Stomach smooth muscle (tissue), 2 donors: ENCODE data around the gene TTC3.
"Not testable (repeated sequence)": the region's sequence is repeated elsewhere in the genome, so short reads cannot be mapped to it uniquely, and the experiment has no call there.

ENCODE experiments used
- H3K27ac ChIP-seq: one replicate; pipeline ENCODE4 v1.7.0; 2013; ENCODE audit warnings: mild to moderate bottlenecking, low read length, inconsistent platforms
- H3K27me3 ChIP-seq, 2 donors: one replicate each; pipeline ENCODE4 v1.7.0; 2013; ENCODE audit warnings: low read length in 2 of 2; ENCODE audit not compliant: insufficient read depth in 2 of 2, control insufficient read depth in 1 of 2
- H3K36me3 ChIP-seq, 2 donors: one replicate each; pipeline ENCODE4 v1.7.0; 2013; ENCODE audit warnings: low read length in 2 of 2; ENCODE audit not compliant: control insufficient read depth in 2 of 2, insufficient read depth in 2 of 2
- H3K4me1 ChIP-seq: one replicate; pipeline ENCODE4 v1.7.0; 2013; ENCODE audit warnings: low read length; ENCODE audit not compliant: control insufficient read depth, insufficient read depth
- H3K4me3 ChIP-seq, 2 donors: one replicate each; pipeline ENCODE4 v1.7.0; 2013; ENCODE audit warnings: low read length in 2 of 2
- H3K9ac ChIP-seq, 2 donors: one replicate each; pipeline ENCODE4 v1.7.0; 2013; ENCODE audit warnings: low read length in 2 of 2, mild to moderate bottlenecking in 1 of 2
- H3K9me3 ChIP-seq, 2 donors: one replicate each; pipeline ENCODE4 v1.7.0; 2013; ENCODE audit warnings: low read length in 2 of 2; ENCODE audit not compliant: control insufficient read depth in 2 of 2
- donor health status: healthy.
- donor health status: Pancreatic carcinoma.

TTC3 gene

DNA sequence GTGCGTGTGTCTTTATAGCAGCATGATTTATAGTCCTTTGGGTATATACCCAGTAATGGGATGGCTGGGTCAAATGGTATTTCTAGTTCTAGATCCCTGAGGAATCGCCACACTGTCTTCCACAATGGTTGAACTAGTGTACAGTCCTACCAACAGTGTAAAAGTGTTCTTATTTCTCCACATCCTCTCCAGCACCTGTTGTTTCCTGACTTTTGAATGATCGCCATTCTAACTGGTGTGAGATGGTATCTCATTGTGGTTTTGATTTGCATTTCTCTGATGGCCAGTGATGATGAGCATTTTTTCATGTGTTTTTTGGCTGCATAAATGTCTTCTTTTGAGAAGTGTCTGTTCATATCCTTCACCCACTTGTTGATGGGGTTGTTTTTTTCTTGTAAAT lies 149.2 kb downstream of the TTC3 start:
- H3K9me3 ChIP-seq, H3K9ac ChIP-seq, H3K27ac ChIP-seq, H3K4me3 ChIP-seq, H3K27me3 ChIP-seq: not testable (repeated sequence)
- Histone ChIP-seq H3K4me1 (peaks cover 11% of the 10 kb centered on the region), H3K36me3 (peaks cover 32 to 33% of the 10 kb centered on the region in 2 donors)

- H3K4me1 ChIP-seq = peaks cover 11% of the 10 kb centered on the region
- H3K4me3 ChIP-seq = no peak overlapping the region
- no peaks in the 10 kb centered on the region for H3K9me3 ChIP-seq
- peaks cover 45 to 49% of the 10 kb centered on the region in 2 donors for H3K36me3 ChIP-seq
- no peaks in the 10 kb centered on the region for H3K27me3 ChIP-seq
- H3K9ac ChIP-seq = no peak overlapping the region
- H3K27ac ChIP-seq = no peak overlapping the region
These were observed 150.8 kb downstream of the TTC3 start for GRCh38 chr21:37223804-37224345.

DNA sequence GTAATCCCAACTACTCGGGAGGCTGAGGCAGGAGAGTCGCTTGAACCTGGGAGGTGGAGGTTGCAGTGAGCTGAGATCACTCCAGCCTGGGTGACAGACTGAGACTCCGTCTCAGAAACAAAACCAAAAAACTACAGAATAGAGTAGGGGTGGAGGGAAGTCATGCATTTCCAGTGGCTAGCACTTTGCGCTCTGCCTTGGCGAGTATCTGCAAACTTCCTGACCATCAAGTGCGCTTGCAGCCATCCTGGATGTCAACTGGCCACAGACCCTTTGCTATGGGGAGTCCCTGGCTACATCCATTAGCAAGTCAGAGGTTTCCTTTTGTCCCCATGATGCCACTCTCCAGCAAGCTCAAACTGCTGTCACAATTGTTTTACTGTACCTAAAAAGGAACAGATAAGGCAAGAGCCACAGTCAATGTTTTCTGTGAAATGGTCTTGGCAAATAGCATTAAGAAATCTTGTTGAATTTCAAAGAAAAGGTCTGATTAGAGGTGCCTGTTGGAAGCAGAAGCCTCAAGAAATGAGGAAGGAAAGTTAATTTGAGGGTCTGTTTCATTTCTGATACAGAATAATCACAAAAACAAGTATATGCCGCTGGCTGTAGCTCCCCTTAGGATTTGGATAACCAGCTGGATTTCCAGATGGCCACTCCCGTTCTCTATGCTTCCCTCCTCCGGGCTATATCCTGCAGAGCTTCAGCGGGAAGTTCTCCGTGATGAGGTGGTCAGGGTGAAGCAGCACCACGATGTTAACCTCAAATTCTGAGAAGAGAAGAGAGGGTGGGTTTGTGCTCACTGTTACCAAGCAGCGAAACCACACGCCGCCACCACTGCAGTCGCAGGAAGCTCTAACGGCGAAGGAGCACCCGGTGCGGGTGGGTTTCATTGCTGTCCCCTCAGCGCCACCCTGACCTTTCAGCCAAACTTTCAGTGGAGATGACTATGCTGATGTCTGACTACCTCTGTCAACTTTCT lies 152.1 kb downstream of the TTC3 start:
- Histone ChIP-seq H3K27ac (no peak overlapping the region), H3K27me3 (no peaks in the 10 kb centered on the region), H3K36me3 (peaks cover 49 to 53% of the 10 kb centered on the region in 2 donors), H3K4me1 (peaks cover 8% of the 10 kb centered on the region), H3K9ac (no peak overlapping the region), H3K9me3 (no peaks in the 10 kb centered on the region), H3K4me3 (no peak overlapping the region)

GRCh38 chr21:37226041-37226920 lies 153.2 kb downstream of the TTC3 start:
- Histone ChIP-seq H3K4me3 (no peak overlapping the region), H3K9me3 (no peaks in the 10 kb centered on the region), H3K9ac (no peak overlapping the region), H3K27ac (no peak overlapping the region), H3K4me1 (peaks cover 2% of the 10 kb centered on the region), H3K36me3 (peaks cover 57 to 62% of the 10 kb centered on the region in 2 donors), H3K27me3 (no peaks in the 10 kb centered on the region)

GRCh38 chr21:37227071-37228002 lies 154.3 kb downstream of the TTC3 start:
- H3K4me3 ChIP-seq = no peak overlapping the region
- H3K9ac ChIP-seq = no peak overlapping the region
- no peaks in the 10 kb centered on the region for H3K27me3 ChIP-seq
- H3K36me3 ChIP-seq = peaks cover 67 to 71% of the 10 kb centered on the region in 2 donors
- no peaks in the 10 kb centered on the region for H3K9me3 ChIP-seq
- no peak overlapping the region for H3K27ac ChIP-seq
- no peaks in the 10 kb centered on the region for H3K4me1 ChIP-seq

- H3K9ac ChIP-seq = no peak overlapping the region
- H3K4me3 ChIP-seq = no peak overlapping the region
- H3K27ac ChIP-seq = no peak overlapping the region
- H3K9me3 ChIP-seq = no peaks in the 10 kb centered on the region
- no peaks in the 10 kb centered on the region for H3K27me3 ChIP-seq
- H3K4me1 ChIP-seq = no peaks in the 10 kb centered on the region
- H3K36me3 ChIP-seq = peaks cover 74 to 75% of the 10 kb centered on the region in 2 donors
These were observed 154.9 kb downstream of the TTC3 start for GRCh38 chr21:37228003-37228400.

DNA sequence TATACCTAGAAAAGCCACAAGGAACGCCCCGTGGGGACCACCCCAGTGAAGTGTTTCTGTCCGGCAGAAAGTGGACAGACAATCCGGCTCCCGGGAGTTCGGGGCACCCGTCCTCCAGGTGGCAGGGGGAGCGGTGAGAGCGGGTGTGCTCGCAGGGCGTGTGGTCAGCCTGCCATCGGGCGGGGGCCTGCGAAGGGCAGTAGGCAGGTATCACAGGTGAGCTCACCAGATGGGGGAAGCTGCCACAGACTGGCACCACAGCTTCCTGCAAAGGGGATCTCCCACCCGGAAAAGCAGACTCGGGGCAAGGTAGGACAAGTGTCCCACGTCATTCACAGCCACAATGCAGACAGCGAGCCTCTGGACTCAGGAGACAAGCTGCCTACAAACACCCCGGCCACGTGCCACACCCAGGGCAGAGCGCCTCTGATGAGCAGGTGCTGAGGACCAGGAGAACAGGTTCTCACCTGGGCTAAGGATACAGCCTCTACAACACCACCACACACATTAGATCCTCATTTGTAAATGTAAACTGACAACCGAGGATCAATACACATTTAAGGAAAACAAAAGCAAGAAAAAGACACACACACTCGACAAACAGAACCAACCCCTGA lies 157.7 kb downstream of the TTC3 start:
- no peaks in the 10 kb centered on the region for H3K9me3 ChIP-seq
- H3K27me3 ChIP-seq = no peaks in the 10 kb centered on the region
- no peak overlapping the region for H3K27ac ChIP-seq
- no peak overlapping the region for H3K4me3 ChIP-seq
- H3K9ac ChIP-seq = no peak overlapping the region
- H3K4me1 ChIP-seq = no peaks in the 10 kb centered on the region
- H3K36me3 ChIP-seq = peaks cover 57 to 59% of the 10 kb centered on the region in 2 donors

- no peaks in the 10 kb centered on the region for H3K4me1 ChIP-seq
- no peak overlapping the region for H3K9ac ChIP-seq
- H3K36me3 ChIP-seq = peaks cover 52 to 54% of the 10 kb centered on the region in 2 donors
- H3K27me3 ChIP-seq = no peaks in the 10 kb centered on the region
- no peak overlapping the region for H3K27ac ChIP-seq
- H3K4me3 ChIP-seq = no peak overlapping the region
- no peaks in the 10 kb centered on the region for H3K9me3 ChIP-seq
These were observed 158.2 kb downstream of the TTC3 start for GRCh38 chr21:37231249-37231645.

DNA sequence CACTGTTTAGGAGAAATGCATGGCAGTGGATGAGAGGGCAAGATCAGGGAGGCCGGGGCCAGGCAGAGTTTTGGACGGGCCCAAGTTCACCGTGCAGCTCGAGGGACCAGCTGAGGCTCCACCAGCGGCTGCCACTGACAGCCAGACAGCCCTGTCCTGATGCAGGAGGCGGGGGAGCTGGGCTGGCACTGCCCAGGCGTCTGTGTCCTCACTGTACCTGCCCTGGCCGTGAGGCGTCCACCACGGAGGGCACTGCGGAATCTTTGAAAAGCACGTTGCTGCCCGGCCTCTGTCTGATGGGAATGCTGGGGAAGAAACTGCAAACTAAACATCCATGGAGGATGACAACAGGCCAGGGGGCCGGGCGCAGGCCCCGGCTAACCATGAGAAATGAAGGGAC lies 158.6 kb downstream of the TTC3 start:
- no peaks in the 10 kb centered on the region for H3K4me1 ChIP-seq
- H3K27me3 ChIP-seq = no peaks in the 10 kb centered on the region
- no peak overlapping the region for H3K4me3 ChIP-seq
- H3K9me3 ChIP-seq = no peaks in the 10 kb centered on the region
- no peak overlapping the region for H3K9ac ChIP-seq
- H3K36me3 ChIP-seq = peaks cover 48 to 50% of the 10 kb centered on the region in 2 donors
- H3K27ac ChIP-seq = no peak overlapping the region
